Gastroesophageal sphincter (tissue), 3 donors: ENCODE data around the gene SLC35B2.

Experiments
- EP300 ChIP-seq: sonication (generic); formaldehyde crosslinking; IDR thresholded peaks from one replicate; pipeline ENCODE4 v1.6.1; 2017; ENCODE audit warnings: antibody characterized with exemption, mild to moderate bottlenecking
- POLR2A ChIP-seq, 2 donors: fragments of 450-650 bp; IDR thresholded peaks; one replicate each; pipeline ENCODE4 v1.6.1; 2017; ENCODE audit warnings: antibody characterized with exemption in 2 of 2, mild to moderate bottlenecking in 2 of 2, moderate library complexity in 1 of 2
- TF ChIP-seq, protein P1 (sequence below), 4 experiments: fragments of 200-600 bp in 2 of 4; fragments of 450-650 bp in 2 of 4; sonication (generic) in 1 of 4; IDR thresholded peaks; one replicate each; pipeline ENCODE4 v1.5.1; 2017 to 2019; ENCODE audit warnings: antibody characterized with exemption in 4 of 4, mild to moderate bottlenecking in 2 of 4, moderate library complexity in 2 of 4

DNA sequence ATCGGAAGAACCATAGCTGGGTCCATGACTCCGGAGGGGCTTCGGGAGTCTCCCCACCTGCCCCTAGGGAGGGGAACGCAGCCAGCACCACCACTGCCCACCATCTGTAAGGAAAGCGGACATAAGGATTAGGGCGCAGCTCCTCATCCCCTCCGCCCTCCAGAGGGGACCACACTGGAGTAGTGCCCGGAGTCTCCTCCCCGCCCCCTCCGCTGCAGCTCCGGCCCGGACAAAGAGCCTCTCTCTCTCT lies 628 bp downstream of the SLC35B2 start:
- no peak for TF ChIP-seq EP300
- TF ChIP-seq, protein P1, sequence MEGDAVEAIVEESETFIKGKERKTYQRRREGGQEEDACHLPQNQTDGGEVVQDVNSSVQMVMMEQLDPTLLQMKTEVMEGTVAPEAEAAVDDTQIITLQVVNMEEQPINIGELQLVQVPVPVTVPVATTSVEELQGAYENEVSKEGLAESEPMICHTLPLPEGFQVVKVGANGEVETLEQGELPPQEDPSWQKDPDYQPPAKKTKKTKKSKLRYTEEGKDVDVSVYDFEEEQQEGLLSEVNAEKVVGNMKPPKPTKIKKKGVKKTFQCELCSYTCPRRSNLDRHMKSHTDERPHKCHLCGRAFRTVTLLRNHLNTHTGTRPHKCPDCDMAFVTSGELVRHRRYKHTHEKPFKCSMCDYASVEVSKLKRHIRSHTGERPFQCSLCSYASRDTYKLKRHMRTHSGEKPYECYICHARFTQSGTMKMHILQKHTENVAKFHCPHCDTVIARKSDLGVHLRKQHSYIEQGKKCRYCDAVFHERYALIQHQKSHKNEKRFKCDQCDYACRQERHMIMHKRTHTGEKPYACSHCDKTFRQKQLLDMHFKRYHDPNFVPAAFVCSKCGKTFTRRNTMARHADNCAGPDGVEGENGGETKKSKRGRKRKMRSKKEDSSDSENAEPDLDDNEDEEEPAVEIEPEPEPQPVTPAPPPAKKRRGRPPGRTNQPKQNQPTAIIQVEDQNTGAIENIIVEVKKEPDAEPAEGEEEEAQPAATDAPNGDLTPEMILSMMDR (IDR thresholded peaks at IDR 0.05) = no peak
- no peak for TF ChIP-seq POLR2A (IDR thresholded peaks at IDR 0.05)
